ENCODE measurements around the gene PLIN5. TPM values are rescaled to one million over a fixed set of nuclear protein-coding genes. Genes with fewer than 3 reads are reported as not detected.
"Not testable (repeated sequence)": the region's sequence is repeated elsewhere in the genome, so short reads cannot be mapped to it uniquely, and the experiment has no call there.

Gene PLIN5
- total RNA-seq, 2 experiments from 2014 or later, result not detected

DNA sequence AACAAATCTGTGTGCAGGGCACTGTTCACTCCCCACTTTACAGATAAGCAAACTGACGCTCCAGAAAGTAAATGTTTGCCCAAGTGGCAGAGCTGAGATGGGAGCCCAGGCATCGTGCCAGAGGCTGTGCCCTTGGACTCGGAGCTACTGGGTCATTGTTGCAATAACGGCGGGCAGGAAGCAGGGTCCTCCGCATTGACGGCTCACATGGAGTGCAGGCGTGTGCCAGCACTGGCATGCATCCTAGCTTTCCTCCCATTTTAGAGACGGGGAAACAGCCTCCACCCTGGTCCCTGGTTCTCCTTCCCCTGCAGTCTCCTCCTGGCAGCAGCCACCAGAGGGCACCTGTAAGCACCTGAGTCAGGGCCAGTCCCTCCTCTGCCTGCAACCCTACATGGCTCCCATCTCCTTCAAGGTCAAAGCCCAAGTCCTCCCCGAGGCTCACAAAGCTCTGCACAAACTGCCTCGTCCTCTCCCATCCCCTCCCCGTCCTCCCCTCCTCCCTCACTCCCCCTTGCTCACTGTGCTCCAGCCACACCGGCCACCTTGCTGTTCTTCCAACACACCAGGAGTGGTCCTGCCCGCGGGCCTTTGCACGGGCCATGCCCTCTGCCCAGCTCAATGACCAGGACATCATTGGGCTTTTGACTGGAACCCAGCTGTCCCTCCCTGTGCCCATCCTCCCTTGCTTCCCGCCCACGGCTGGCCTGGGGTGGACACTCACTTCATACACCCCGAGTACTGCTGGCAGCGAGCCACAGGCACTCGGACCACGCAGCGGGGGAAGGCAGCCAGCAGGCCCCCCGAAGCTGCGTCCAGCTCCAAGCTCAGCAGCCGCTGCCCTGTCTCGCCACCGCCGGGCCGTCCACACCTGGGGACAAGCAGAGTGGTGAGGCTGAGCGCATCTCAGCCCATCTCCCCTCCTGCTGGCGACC lies 12.5 kb upstream of the PLIN5 start:
- Mint-ChIP-seq H3K9me3 (no peaks in the 10 kb centered on the region), H3K4me3 (no peak overlapping the region), H3K4me1 (no peaks in the 10 kb centered on the region), H3K27ac (no peak overlapping the region), H3K27me3 (no peaks in the 10 kb centered on the region), H3K36me3 (ENCODE audit: low read depth) (no peaks in the 10 kb centered on the region)
- POLR2A ChIA-PET, result interaction anchor here (0.6 kb wide), 1 partner anchor 78 kb away, joined by 3 read pairs; no protein-coding TSS in a partner anchor
- CTCF ChIA-PET, result interaction anchor here (0.6 to 1.4 kb wide), 4 partner anchors 20 to 116 kb away, joined by 3 to 7 read pairs (median 4); no protein-coding TSS in a partner anchor
- peak; percentile 18 for DNase-seq

DNA sequence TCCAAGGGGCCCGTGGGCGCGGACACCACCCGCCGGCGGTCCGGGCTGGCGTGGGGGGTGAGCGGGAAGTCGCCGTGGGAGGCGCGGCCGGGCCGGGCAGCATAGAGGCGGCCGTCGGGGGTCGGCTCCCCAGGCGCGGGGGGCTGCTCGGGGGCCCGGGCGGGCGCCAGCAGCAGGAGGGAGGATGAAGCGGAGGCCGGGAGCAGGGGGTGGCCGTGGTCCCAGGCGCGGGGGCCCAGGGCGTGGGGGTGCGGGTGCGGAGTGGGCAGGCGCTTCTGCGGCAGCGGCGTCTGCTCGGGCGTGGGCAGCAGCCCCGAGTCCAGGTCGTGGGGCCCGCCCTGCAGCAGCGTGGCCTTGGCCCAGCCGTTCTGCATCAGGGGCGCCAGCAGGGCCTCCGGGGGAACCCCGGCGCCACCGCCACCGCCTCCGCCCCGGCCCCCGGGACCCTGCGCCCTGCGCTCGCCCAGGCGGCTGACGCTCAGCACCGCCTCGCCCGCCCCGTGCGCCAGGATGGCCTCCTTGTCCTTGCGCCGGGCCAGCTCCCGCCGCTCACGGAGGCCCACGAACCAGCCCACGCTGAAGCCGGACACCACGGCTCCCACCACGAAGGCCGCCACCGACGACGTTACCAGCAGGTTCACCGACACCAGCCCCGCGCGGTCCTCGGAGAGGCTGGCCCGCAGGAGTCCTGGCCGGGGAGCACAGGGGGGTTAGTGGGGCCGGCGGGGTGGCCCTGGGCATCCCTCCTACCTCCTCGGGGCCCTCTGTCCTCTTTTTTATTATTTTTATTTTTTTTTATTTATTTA lies 9.0 kb upstream of the PLIN5 start:
- POLR2A ChIA-PET, result no interaction called here
- CTCF ChIA-PET, result no interaction called here
- H3K9me3 Mint-ChIP-seq, result no peaks in the 10 kb centered on the region

DNA sequence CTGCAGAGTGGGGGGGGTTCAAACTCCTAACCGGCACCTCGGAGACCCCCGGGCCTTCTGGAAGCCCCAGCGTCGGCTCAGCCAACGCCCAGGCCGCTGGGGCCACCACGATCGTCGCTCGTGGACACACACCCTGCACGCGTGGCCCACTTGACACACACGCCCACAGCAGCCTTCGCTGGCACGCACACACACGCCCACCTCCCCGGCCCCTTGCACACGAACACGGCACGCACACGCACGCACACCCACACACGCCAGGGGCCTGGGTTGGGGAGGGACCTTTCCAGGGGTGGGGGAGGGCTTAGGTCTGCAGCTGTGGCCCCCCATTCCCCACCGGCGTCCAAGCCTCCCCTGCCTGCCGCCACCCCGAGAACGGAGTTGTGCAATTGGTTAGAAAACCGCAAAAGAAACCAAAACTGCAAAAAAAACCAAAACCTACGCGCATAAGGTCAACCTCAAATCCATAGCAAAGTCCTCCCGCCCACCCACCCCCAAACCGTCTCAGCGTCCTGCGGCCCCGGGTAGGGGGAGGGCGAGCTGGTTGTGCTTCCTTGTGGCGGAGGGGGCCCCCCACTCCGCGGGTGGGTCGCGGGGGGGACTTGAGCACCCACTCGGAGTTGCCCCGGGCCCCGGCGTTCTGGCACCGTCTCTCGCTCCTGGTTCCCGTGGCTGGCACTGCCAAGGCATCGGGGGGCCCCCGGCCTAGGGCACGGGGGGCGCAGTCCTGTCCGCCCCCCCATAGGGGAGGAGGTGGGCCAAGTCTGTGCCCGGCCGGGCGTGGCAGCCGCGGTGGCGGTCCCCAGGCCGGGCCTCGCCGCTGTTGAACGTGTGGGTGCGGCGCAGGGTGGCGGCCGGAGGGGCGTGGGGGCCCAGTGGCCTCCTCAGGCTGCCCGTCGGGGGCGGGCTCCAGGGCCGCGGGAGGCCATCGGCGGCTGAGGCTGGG lies 8.1 kb upstream of the PLIN5 start:
- H3K27me3 Mint-ChIP-seq, result no peaks in the 10 kb centered on the region
- peaks cover 5% of the 10 kb centered on the region for H3K4me1 Mint-ChIP-seq
- H3K9me3 Mint-ChIP-seq, result no peaks in the 10 kb centered on the region
- ChIA-PET POLR2A (no interaction called here), CTCF (no interaction called here)
- H3K27ac Mint-ChIP-seq, result no peak overlapping the region
- no peak overlapping the region for H3K4me3 Mint-ChIP-seq
- DNase-seq, result no peak
- H3K36me3 Mint-ChIP-seq (ENCODE audit: low read depth), result peaks cover 2% of the 10 kb centered on the region

More for the DNA sequence above, 9.0 kb upstream of the PLIN5 start:
- DNase-seq, result no peak
- H3K36me3 Mint-ChIP-seq (ENCODE audit: low read depth), result peaks cover 2% of the 10 kb centered on the region
- H3K4me1 Mint-ChIP-seq, result peaks cover 5% of the 10 kb centered on the region
- H3K4me3 Mint-ChIP-seq, result no peak overlapping the region
- no peaks in the 10 kb centered on the region for H3K27me3 Mint-ChIP-seq
- no peak overlapping the region for H3K27ac Mint-ChIP-seq

DNA sequence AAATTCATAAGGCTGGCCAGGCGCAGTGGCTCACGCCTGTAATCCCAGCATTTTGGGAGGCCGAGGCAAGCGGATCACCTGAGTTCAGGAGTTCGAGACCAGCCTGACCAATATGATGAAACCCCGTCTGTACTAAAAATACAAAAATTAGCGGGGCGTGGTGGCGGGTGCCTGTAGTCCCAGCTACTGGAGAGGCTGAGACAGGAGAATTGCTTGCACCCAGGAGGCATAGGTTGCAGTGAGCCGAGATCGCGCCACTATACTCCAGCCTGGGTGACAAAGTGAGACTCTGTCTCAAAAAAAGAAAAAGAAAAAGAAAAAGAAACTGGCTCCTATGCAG lies 6.8 kb upstream of the PLIN5 start:
- POLR2A ChIA-PET; H3K27ac Mint-ChIP-seq; H3K27me3 Mint-ChIP-seq; H3K9me3 Mint-ChIP-seq; H3K36me3 Mint-ChIP-seq (ENCODE audit: low read depth); H3K4me3 Mint-ChIP-seq; DNase-seq; H3K4me1 Mint-ChIP-seq: not testable (repeated sequence)
- CTCF ChIA-PET, result interaction anchor here (1.0 kb wide), 1 partner anchor 142 kb away, joined by 3 read pairs; the partner anchor contains the start of gene SH3GL1

DNA sequence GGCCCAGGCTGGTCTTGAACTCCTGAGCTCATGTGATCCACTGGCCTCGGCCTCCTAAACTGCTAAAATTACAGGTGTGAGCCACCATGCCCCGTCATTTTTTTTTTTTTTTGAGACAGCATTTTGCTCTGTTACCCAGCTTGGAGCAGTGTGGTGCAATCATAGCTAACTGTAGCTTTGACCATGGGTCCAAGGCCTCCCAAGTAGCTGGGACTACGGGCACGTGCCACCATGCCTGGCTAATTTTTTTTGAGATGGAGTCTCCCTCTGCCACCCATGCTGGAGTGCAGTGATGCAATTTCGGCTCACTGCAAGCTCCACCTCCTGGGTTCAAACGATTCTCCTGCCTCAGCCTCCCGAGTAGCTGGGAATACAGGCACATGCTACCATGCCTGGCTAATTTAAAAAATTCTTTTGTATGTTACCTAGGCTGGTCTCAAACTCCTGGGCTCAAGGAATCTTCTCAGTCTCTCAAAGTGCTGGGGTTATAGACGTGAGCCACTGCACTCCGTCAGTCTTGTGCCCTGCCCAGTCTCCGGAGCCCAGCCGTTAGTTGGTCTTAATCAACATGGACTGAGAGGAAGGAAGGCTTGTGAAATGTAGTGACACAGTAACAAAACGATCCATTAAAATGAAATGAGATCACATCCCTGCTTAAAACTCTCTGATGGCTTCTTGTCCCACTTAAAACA lies 6.2 kb upstream of the PLIN5 start:
- POLR2A ChIA-PET, result no interaction called here
- CTCF ChIA-PET, result interaction anchor here (0.6 to 3.6 kb wide), 4 partner anchors 16 to 141 kb away, joined by 3 to 18 read pairs (median 3); partner anchors contain the start of gene SH3GL1
- Mint-ChIP-seq H3K9me3 (no peaks in the 10 kb centered on the region), H3K4me3 (no peak overlapping the region), H3K27ac (no peak overlapping the region), H3K36me3 (ENCODE audit: low read depth) (peaks cover 2% of the 10 kb centered on the region), H3K4me1 (peaks cover 5% of the 10 kb centered on the region), H3K27me3 (no peaks in the 10 kb centered on the region)
- no peak for DNase-seq

DNA sequence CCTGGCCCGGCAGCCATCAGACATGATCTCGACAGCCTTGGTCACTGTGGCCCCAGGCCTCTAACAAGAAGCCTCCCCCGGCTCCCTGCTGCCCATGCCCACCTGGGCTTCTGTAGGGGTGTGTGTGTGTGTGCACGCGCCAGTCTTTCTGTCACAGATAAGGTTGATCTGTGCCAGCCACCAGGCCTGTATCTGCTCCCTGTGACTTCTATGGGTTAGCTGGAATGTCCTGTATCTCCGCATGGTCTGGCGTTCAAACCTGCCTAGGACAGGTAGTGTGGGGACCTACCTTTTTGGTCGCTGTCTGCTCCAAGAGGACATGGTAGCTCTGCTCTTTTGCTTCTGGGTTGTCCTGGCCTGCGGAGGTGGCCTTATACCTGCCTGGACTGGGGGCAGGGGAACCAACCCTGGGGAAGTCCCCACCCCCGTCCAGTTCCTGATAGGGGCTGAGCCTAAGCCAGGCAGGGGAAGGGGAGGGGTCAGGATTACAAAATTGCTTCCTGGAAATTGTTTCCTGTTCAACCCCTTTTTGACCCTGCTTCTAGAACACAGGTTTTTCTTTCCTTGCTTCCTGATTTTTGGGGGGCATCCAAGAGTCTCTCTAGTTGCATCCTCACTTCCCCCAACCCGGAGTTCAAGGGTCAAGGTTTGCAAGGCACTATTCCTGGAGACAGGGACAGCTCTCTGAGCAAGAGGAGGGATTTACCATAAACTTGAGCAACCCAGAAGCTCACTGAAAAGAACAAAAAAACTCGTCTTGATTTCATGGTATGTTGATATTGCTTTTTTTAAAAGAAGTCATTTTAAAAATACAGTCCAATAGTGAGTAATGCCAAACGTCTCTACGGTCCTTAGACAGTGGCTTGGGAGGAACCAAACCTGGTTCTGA lies 4.9 kb upstream of the PLIN5 start, which contains the start of gene LRG1:
Gene LRG1 (minus strand): TSS at position 344 of the 889 bp plus-strand sequence. CDS start 23 bp downstream, at position 321.
- H3K36me3 Mint-ChIP-seq (ENCODE audit: low read depth), result peaks cover 2% of the 10 kb centered on the region
- H3K27ac Mint-ChIP-seq, result peak within 1 kb of the TSS; percentile 67
- no peak within 1 kb of the TSS for H3K4me3 Mint-ChIP-seq
- peaks cover 4% of the 10 kb centered on the region for H3K27me3 Mint-ChIP-seq
- POLR2A ChIA-PET, result no interaction called here
- CTCF ChIA-PET, result interaction anchor here (1.0 to 3.6 kb wide), 6 partner anchors 15 to 97 kb away, joined by 3 to 18 read pairs (median 3); no protein-coding TSS in a partner anchor
- H3K4me1 Mint-ChIP-seq, result peaks cover 5% of the 10 kb centered on the region
- DNase-seq, result no peak
- H3K9me3 Mint-ChIP-seq, result no peaks in the 10 kb centered on the region

DNA sequence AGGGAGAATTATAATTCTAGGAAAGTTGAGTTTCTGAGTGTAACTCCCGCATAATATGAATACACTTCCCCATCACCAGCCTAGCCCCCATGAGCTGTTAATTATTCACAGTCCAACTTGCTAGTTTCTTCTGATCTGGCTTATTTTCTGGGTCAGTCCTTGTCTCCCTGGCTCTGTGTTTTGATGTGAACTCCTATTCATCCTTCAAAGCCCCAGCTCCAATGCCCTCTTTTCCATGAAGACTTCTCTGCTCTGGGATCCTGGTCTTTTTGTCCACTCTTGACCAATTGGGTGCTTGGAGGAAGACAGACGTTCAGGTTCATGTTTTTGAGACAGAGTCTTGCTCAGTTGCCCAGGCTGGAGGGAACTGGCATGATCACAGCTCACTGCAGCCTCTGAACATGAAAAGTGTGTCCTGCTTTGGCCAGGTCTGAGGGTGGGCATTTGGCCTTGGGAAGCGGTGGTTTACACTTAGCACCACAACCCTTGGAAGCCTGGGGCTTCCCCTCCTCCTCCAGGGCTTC lies 4.2 kb upstream of the PLIN5 start:
- CTCF ChIA-PET, result interaction anchor here (1.5 to 3.6 kb wide), 3 partner anchors 14 to 16 kb away, joined by 3 to 18 read pairs (median 6); no protein-coding TSS in a partner anchor
- Mint-ChIP-seq H3K27me3 (peaks cover 7% of the 10 kb centered on the region), H3K4me3 (no peak overlapping the region), H3K36me3 (ENCODE audit: low read depth) (peaks cover 2% of the 10 kb centered on the region), H3K9me3 (no peaks in the 10 kb centered on the region), H3K4me1 (peaks cover 5% of the 10 kb centered on the region), H3K27ac (no peak overlapping the region)
- no peak for DNase-seq
- POLR2A ChIA-PET, result no interaction called here

DNA sequence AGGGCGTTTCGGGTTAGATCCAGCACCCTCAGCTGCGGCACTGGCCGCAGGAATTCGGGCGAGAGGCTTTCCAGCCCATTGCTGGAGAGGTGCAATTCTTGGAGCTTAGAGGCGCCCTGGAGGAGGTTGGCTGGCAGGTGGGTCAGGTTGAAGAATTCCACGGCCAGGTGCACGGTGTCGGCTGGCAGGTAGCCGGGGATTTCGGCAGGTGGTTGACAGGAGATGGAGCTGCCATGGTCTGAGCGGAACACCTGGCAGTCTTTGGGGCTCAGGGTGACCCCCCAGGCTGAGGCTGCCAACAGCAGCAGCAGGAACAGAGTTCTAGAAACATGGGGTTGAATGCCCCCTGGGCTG lies 3.6 kb upstream of the PLIN5 start:
- CTCF ChIA-PET, result interaction anchor here (1.5 to 3.6 kb wide), 2 partner anchors 14 to 16 kb away, joined by 6 to 18 read pairs; no protein-coding TSS in a partner anchor
- no peak overlapping the region for H3K4me3 Mint-ChIP-seq
- no peak for DNase-seq
- H3K27ac Mint-ChIP-seq, result no peak overlapping the region
- POLR2A ChIA-PET, result no interaction called here
- peaks cover 7% of the 10 kb centered on the region for H3K27me3 Mint-ChIP-seq
- H3K9me3 Mint-ChIP-seq, result no peaks in the 10 kb centered on the region
- H3K4me1 Mint-ChIP-seq, result peaks cover 5% of the 10 kb centered on the region
- peaks cover 2% of the 10 kb centered on the region for H3K36me3 Mint-ChIP-seq (ENCODE audit: low read depth)

DNA sequence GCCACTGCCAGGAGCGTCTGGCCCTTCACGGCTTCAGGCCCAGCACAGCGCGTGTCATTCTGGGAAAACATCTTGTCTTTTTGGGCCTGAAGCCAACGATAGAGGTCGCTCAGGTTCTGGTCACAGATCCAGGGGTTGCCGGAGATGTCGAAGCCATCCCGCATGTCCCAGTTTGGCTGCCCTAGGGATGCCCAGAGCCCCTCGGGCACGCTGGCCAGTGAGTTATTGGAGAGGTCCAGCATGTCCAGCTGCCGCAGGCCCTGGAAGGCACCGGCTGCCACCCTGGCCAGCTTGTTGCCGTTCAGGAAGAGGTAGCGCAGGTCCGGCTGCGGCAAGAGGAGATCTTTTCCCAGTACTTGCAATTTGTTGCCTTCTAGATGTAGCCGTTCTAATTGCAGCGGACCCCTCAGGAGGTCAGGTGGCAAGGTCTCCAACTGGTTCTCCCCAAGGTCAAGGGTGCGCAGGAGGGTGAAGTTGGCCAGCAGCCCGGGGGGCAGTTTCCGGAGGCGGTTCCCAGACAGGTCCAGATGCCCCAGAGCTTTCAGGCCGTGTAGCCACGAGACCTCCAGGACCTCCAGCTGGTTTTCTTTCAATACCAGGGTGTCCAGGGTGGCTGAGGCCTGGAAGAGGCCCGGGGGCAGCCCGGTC lies 3.1 kb upstream of the PLIN5 start:
- Mint-ChIP-seq H3K4me3 (no peak overlapping the region), H3K27ac (no peak overlapping the region), H3K9me3 (no peaks in the 10 kb centered on the region), H3K36me3 (ENCODE audit: low read depth) (peaks cover 2% of the 10 kb centered on the region), H3K4me1 (peaks cover 5% of the 10 kb centered on the region), H3K27me3 (peaks cover 11% of the 10 kb centered on the region)
- DNase-seq, result no peak
- CTCF ChIA-PET, result interaction anchor here (1.5 to 3.6 kb wide), 2 partner anchors 13 to 15 kb away, joined by 6 to 18 read pairs; no protein-coding TSS in a partner anchor
- POLR2A ChIA-PET, result no interaction called here

DNA sequence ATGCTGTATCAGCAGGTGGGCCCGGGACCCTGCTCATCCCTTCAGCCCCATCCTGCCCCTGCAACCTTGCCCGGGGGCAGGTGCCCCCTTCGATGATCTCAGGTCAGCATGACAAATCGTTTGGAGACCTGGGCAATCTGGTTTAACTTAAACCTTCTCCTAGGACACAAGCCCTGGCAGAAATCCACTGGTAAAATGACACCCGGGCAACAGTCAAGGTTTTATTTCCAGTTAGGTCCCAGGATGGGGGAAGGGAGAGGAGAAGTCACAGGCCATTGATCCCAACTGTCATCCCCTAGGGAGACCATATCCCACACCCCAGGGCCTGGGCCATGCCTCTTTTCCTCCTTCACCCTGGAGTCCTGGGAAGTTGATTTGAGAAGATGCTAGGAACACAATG lies 1.8 kb upstream of the PLIN5 start:
- H3K4me1 Mint-ChIP-seq, result peaks cover 5% of the 10 kb centered on the region
- ChIA-PET CTCF (no interaction called here), POLR2A (no interaction called here)
- peaks cover 2% of the 10 kb centered on the region for H3K36me3 Mint-ChIP-seq (ENCODE audit: low read depth)
- no peak overlapping the region for H3K4me3 Mint-ChIP-seq
- H3K9me3 Mint-ChIP-seq, result no peaks in the 10 kb centered on the region
- no peak for DNase-seq
- no peak overlapping the region for H3K27ac Mint-ChIP-seq
- H3K27me3 Mint-ChIP-seq, result peaks cover 11% of the 10 kb centered on the region
